ENCODE measurements around the gene CDKAL1. TPM values are rescaled to one million over a fixed set of nuclear protein-coding genes. Genes with fewer than 3 reads are reported as not detected.

Gene CDKAL1
- total and polyA plus RNA-seq, 4 donors: 2.0 to 12.9 (median 6.7) TPM

DNA sequence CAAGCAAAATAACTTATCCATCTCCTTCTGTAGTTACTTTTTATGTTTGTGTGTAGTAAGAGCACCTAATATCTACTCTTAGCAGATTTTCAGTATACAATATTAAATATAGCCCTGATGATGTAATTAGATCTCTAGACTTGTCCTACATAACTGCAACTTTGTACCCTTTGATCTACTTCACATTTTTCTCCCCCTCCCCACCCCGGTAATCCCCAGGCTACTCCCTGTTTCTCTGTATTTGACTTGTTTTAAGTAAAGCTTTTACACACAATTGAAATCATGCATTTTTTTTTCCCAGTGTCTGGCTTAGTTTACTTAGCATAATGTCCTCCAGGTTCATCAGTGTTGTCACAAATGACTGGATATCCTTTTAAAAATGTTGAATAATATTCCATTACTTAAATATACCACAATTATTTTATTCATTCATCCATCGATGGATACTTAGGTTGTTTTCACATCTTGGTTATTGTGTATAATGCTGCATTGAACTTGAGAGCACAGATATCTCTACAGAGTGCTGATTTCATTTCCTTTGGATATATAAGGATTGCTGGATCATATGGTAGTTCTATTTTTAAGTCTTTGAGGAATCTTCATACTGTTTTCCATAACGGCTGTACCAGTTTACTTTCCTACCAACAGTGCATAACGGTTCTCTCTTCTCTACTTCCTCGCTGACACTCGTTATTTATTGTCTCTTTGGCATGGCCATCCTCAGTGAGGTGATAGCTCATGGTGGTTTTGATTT lies 212.7 kb downstream of the CDKAL1 start:
- Histone ChIP-seq H3K4me1 (ENCODE audit: control insufficient read depth in 4 of 4, insufficient read depth in 4 of 4, low read length in 3 of 4) (no peaks in the 10 kb centered on the region), H3K9me3 (ENCODE audit: control insufficient read depth in 4 of 4, low read length in 3 of 4) (no peaks in the 10 kb centered on the region), H3K27me3 (ENCODE audit: control insufficient read depth in 4 of 4, insufficient read depth in 4 of 4, low read length in 3 of 4) (no peaks in the 10 kb centered on the region), H3K4me3 (ENCODE audit: low read depth in 1 of 3, low read length in 3 of 3) (no peak overlapping the region), H3K27ac (ENCODE audit: low read depth in 1 of 2, low read length in 2 of 2) (no peak overlapping the region), H3K9ac (ENCODE audit: low read depth in 1 of 2, low read length in 2 of 2) (no peak overlapping the region), H3K36me3 (ENCODE audit: control insufficient read depth in 4 of 4, insufficient read depth in 3 of 4, low read depth in 1 of 4, low read length in 3 of 4) (no peaks in the 10 kb centered on the region)
- TF ChIP-seq ATF3 (IDR thresholded peaks at IDR 0.05): no peak
- TF ChIP-seq CTCF (IDR thresholded peaks at IDR 0.05; ENCODE audit: low read depth, low read length, missing input control): no peak
- no peak for TF ChIP-seq FOXA1 (IDR thresholded peaks at IDR 0.05)
- TF ChIP-seq RXRA (IDR thresholded peaks at IDR 0.05): no peak
- TF ChIP-seq TAF1 (conservative IDR thresholded peaks at IDR 0.05): no peak
- TF ChIP-seq, protein P1, sequence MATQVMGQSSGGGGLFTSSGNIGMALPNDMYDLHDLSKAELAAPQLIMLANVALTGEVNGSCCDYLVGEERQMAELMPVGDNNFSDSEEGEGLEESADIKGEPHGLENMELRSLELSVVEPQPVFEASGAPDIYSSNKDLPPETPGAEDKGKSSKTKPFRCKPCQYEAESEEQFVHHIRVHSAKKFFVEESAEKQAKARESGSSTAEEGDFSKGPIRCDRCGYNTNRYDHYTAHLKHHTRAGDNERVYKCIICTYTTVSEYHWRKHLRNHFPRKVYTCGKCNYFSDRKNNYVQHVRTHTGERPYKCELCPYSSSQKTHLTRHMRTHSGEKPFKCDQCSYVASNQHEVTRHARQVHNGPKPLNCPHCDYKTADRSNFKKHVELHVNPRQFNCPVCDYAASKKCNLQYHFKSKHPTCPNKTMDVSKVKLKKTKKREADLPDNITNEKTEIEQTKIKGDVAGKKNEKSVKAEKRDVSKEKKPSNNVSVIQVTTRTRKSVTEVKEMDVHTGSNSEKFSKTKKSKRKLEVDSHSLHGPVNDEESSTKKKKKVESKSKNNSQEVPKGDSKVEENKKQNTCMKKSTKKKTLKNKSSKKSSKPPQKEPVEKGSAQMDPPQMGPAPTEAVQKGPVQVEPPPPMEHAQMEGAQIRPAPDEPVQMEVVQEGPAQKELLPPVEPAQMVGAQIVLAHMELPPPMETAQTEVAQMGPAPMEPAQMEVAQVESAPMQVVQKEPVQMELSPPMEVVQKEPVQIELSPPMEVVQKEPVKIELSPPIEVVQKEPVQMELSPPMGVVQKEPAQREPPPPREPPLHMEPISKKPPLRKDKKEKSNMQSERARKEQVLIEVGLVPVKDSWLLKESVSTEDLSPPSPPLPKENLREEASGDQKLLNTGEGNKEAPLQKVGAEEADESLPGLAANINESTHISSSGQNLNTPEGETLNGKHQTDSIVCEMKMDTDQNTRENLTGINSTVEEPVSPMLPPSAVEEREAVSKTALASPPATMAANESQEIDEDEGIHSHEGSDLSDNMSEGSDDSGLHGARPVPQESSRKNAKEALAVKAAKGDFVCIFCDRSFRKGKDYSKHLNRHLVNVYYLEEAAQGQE (IDR thresholded peaks at IDR 0.05): no peak
- TF ChIP-seq HNF4A (conservative IDR thresholded peaks at IDR 0.05): no peak
- no peak for TF ChIP-seq JUND (IDR thresholded peaks at IDR 0.05)
- no peak for DNase-seq (ENCODE audit: low spot score)
- WGBS: 90% methylated on average over 6 of the region's 6 CpGs

DNA sequence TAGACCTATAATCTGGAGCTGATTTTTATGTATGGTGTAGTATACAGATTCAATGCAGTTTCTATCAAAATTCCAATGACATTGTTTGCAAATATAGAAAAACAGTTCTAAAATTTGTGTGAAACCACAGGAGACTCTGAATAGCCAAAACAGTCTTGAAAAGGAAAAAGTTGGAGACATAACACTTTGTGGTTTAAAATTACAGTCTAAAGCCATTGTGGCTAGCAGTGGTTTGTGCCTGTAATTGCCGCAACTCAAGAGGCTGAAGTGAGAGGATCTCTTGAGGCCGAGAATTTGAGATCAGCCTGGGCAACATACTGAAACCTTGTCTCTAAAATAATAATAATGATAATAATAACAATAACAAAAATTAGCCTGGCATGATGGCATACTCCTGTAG lies 213.7 kb downstream of the CDKAL1 start:
- Histone ChIP-seq H3K27me3 (ENCODE audit: control insufficient read depth in 4 of 4, insufficient read depth in 4 of 4, low read length in 3 of 4) (no peaks in the 10 kb centered on the region), H3K27ac (ENCODE audit: low read depth in 1 of 2, low read length in 2 of 2) (no peak overlapping the region), H3K9ac (ENCODE audit: low read depth in 1 of 2, low read length in 2 of 2) (no peak overlapping the region), H3K9me3 (ENCODE audit: control insufficient read depth in 4 of 4, low read length in 3 of 4) (no peaks in the 10 kb centered on the region), H3K4me1 (ENCODE audit: control insufficient read depth in 4 of 4, insufficient read depth in 4 of 4, low read length in 3 of 4) (no peaks in the 10 kb centered on the region), H3K4me3 (ENCODE audit: low read depth in 1 of 3, low read length in 3 of 3) (no peak overlapping the region), H3K36me3 (ENCODE audit: control insufficient read depth in 4 of 4, insufficient read depth in 3 of 4, low read depth in 1 of 4, low read length in 3 of 4) (no peaks in the 10 kb centered on the region)
- no peak for DNase-seq (ENCODE audit: low spot score)
- TF ChIP-seq ZBTB33 (IDR thresholded peaks at IDR 0.05): no peak
- TF ChIP-seq, protein P2, sequence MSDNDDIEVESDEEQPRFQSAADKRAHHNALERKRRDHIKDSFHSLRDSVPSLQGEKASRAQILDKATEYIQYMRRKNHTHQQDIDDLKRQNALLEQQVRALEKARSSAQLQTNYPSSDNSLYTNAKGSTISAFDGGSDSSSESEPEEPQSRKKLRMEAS (IDR thresholded peaks at IDR 0.05): no peak
- no peak for TF ChIP-seq TAF1 (conservative IDR thresholded peaks at IDR 0.05)
- no peak for TF ChIP-seq FOXA1 (IDR thresholded peaks at IDR 0.05)
- TF ChIP-seq RAD21 (IDR thresholded peaks at IDR 0.05): no peak
- TF ChIP-seq RXRA (IDR thresholded peaks at IDR 0.05): no peak
- TF ChIP-seq, protein P1 (IDR thresholded peaks at IDR 0.05): no peak
- 93% methylated on average over 2 of the region's 2 CpGs for WGBS

Measured in liver (tissue), 9 donors.